K562 (cell line): Measurements from ENCODE around the gene XPNPEP3. TPM values are rescaled to one million over a fixed set of nuclear protein-coding genes. Genes with fewer than 3 reads are reported as not detected.
A peak's percentile ranks its signal among the peaks of the same experiment; 100 is the strongest.

ENCODE experiments used
- CBX8 ChIP-seq: fragments of 200-600 bp; sonication (generic); IDR thresholded peaks from 2 replicates; pipeline ENCODE4 v1.6.1; 2012; ENCODE audit warnings: borderline replicate concordance, mixed run types, low read depth, mild to moderate bottlenecking, moderate library complexity, mixed read lengths, low read length, control low read depth, inconsistent platforms; ENCODE audit not compliant: poor library complexity, severe bottlenecking; ENCODE audit errors: extremely low read depth
- EGR1 ChIP-seq: fragments of 450-650 bp; conservative IDR thresholded peaks from 2 replicates; pipeline ENCODE4 v1.6.1; 2017; ENCODE audit warnings: mild to moderate bottlenecking
- ELF2 ChIP-seq: fragments of 250-450 bp; sonication (Bioruptor Pico); IDR thresholded peaks from 2 replicates; pipeline ENCODE4 v1.5.0; 2021; ENCODE audit warnings: mild to moderate bottlenecking
- GABPB1 ChIP-seq: sonication (generic); formaldehyde crosslinking; IDR thresholded peaks from 2 replicates; pipeline ENCODE4 v1.8.0; 2022; ENCODE audit warnings: mild to moderate bottlenecking, missing genetic modification reagents
- HDAC2 ChIP-seq: fragments of 450-650 bp; IDR thresholded peaks from 2 replicates; pipeline ENCODE4 v1.6.1; 2016; ENCODE audit warnings: mild to moderate bottlenecking
- IFI16 ChIP-seq: fragments of 250-450 bp; sonication (Bioruptor Pico); IDR thresholded peaks from 2 replicates; pipeline ENCODE4 v2.1.2; 2022; ENCODE audit warnings: mild to moderate bottlenecking, inconsistent platforms
- IRF2 ChIP-seq: sonication (generic); formaldehyde crosslinking; IDR thresholded peaks from 2 replicates; pipeline ENCODE4 v1.8.1; 2022; ENCODE audit warnings: mild to moderate bottlenecking, missing genetic modification reagents
- NFYB ChIP-seq: IDR thresholded peaks from 2 replicates; pipeline ENCODE4 v1.6.1; 2011; ENCODE audit warnings: mild to moderate bottlenecking, moderate library complexity; ENCODE audit not compliant: insufficient read length; ENCODE audit errors: extremely low read depth
- PHB2 ChIP-seq: fragments of 450-650 bp; IDR thresholded peaks from 2 replicates; pipeline ENCODE4 v1.6.1; 2017; ENCODE audit warnings: low read depth
- RHOXF2B ChIP-seq: fragments of 250-450 bp; sonication (Bioruptor Pico); conservative IDR thresholded peaks from 2 replicates; pipeline ENCODE4 v1.5.1; 2021
- SP1 ChIP-seq: sonication (generic); formaldehyde crosslinking; IDR thresholded peaks from 2 replicates; pipeline ENCODE4 v1.8.1; 2022; ENCODE audit warnings: mild to moderate bottlenecking, missing genetic modification reagents
- TAF1 ChIP-seq: IDR thresholded peaks from 2 replicates; pipeline ENCODE4 v1.6.1; 2011; ENCODE audit warnings: mild to moderate bottlenecking, low read length, moderate library complexity; ENCODE audit not compliant: insufficient read depth, control insufficient read depth, severe bottlenecking; ENCODE audit errors: extremely low read depth
- USF1 ChIP-seq: sonication (generic); formaldehyde crosslinking; IDR thresholded peaks from 2 replicates; pipeline ENCODE4 v1.9.0; 2022; ENCODE audit warnings: mild to moderate bottlenecking, missing genetic modification reagents
- ZBTB40 ChIP-seq, 2 experiments: fragments of 450-650 bp in 1 of 2; sonication (generic) in 1 of 2; formaldehyde crosslinking in 1 of 2; IDR thresholded peaks; 2 replicates each; pipeline versions ENCODE4 v1.7.1 to v1.9.0; 2016 to 2022; ENCODE audit warnings: inconsistent platforms in 1 of 2, mild to moderate bottlenecking in 1 of 2, missing genetic modification reagents in 1 of 2
- polyA plus RNA-seq, 8 experiments: library from polyadenylated mRNA; depleted of rRNA in 4 of 8; stranded (reverse) in 5 of 8; unstranded in 3 of 8; fragments of >200 nt; fragmentation: Nextera tagmentation in 2 of 8; fragmentation: Illumina TruSeq in 1 of 8; extraction: Ambion mirVana in 2 of 8; extraction: Trizol in 1 of 8; gene quantifications; 2 replicates each; pipeline versions ENCODE4 v1.2.1 to v1.2.3, GENCODE V29; 2011 to 2014; ENCODE audit warnings: inconsistent platforms in 1 of 8, missing spikeins in 1 of 8
- total RNA-seq, 7 experiments: library from RNA; depleted of rRNA in 6 of 7; stranded (reverse); fragments of >200 nt in 6 of 7; fragmentation: Illumina TruSeq in 2 of 7; extraction: Trizol in 2 of 7; gene quantifications; 2 replicates each; pipeline versions ENCODE4 v1.2.1 to v1.2.3, GENCODE V29; 2011 to 2021; ENCODE audit warnings: low replicate concordance in 1 of 7
- TF ChIP-seq, protein P1 (sequence below): fragments of 450-650 bp; IDR thresholded peaks from 2 replicates; pipeline ENCODE4 v1.6.1; 2016; ENCODE audit warnings: borderline replicate concordance

Gene XPNPEP3
- total and polyA plus RNA-seq, 9 of the 15 experiments (the other 6 are each of a cell fraction or from before 2014, with no cell fraction given) = 9.1 to 22.6 (median 15.6) TPM

GRCh38 chr22:40818747-40819598 lies 38.0 kb upstream of the XPNPEP3 start, which contains the start of gene SLC25A17 (continued):
- TF ChIP-seq IRF2 (no peak), RHOXF2B (no peak), NFYB (peak; percentile 68), TAF1 (peak; percentile 66), EGR1 (0 out of 2 replicates have a peak, but pooled peaks have one; percentile 9), SP1 (CRISPR knock-in tag) (peak; percentile 26; the same call in 1 of the 2 replicates), GABPB1 (peak; percentile 93), CBX8 (no peak), HDAC2 (0 out of 2 replicates have a peak, but pooled peaks have one; percentile 47), ZBTB40 (IDR thresholded peaks at IDR 0.05) (peak; percentile 72), ZBTB40 (CRISPR knock-in tag; IDR thresholded peaks at IDR 0.05) (no peak), IFI16 (CRISPR knock-in tag) (no peak), USF1 (CRISPR knock-in tag) (peak; percentile 73), ELF2 (no peak), PHB2 (no peak)
- TF ChIP-seq, protein P1, sequence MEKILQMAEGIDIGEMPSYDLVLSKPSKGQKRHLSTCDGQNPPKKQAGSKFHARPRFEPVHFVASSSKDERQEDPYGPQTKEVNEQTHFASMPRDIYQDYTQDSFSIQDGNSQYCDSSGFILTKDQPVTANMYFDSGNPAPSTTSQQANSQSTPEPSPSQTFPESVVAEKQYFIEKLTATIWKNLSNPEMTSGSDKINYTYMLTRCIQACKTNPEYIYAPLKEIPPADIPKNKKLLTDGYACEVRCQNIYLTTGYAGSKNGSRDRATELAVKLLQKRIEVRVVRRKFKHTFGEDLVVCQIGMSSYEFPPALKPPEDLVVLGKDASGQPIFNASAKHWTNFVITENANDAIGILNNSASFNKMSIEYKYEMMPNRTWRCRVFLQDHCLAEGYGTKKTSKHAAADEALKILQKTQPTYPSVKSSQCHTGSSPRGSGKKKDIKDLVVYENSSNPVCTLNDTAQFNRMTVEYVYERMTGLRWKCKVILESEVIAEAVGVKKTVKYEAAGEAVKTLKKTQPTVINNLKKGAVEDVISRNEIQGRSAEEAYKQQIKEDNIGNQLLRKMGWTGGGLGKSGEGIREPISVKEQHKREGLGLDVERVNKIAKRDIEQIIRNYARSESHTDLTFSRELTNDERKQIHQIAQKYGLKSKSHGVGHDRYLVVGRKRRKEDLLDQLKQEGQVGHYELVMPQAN = peak; percentile 87; the same call in 1 of the 2 replicates
